B cell (primary cell): Measurements from ENCODE around the gene SAFB. TPM values are rescaled to one million over a fixed set of nuclear protein-coding genes. Genes with fewer than 3 reads are reported as not detected.

Experiments
- ATAC-seq: fragments of 200-7000 bp; cut with Tn5 transposase; one replicate; pipeline ENCODE4 v1.10.0; 2021; ENCODE audit warnings: low read depth, mild to moderate bottlenecking, moderate number of reproducible peaks, moderate library complexity
- CTCF ChIA-PET: fragments of 350-600 bp; sonication (Branson Sonifier 250); formaldehyde crosslinking; loops from one replicate; lab custom pipeline; 2021; ENCODE audit warnings: antibody characterized with exemption, inconsistent platforms; lab: Charles Lee
- POLR2A ChIA-PET: fragments of 350-600 bp; sonication (Branson Sonifier 250); formaldehyde crosslinking; loops from one replicate; lab custom pipeline; 2021; ENCODE audit warnings: antibody characterized with exemption; lab: Charles Lee
- DNase-seq: peaks from one replicate; pipeline ENCODE4 v3.0.0; 2013
- H2AFZ ChIP-seq: 2 replicates; pipeline ENCODE4 v1.6.1; 2012; ENCODE audit warnings: mild to moderate bottlenecking, low read depth, low read length; ENCODE audit not compliant: insufficient read depth, poor library complexity, severe bottlenecking
- H3K27ac ChIP-seq, 2 donors: 1 replicate in 1 of 2; 2 replicates in 1 of 2; pipeline ENCODE4 v1.5.1; 2012 to 2013; ENCODE audit warnings: low read length in 2 of 2, mild to moderate bottlenecking in 2 of 2, moderate library complexity in 1 of 2
- H3K27me3 ChIP-seq, 4 experiments: fragments of 200-600 bp in 1 of 4; sonication (generic) in 1 of 4; replicated peaks in 1 of 4; 1 replicate in 2 of 4; 2 replicates in 2 of 4; pipeline versions ENCODE4 v1.6.1 to v1.7.0; 2013 to 2016; ENCODE audit warnings: low read length in 3 of 4, mild to moderate bottlenecking in 2 of 4, mixed read lengths in 1 of 4, moderate library complexity in 1 of 4; ENCODE audit not compliant: insufficient read depth in 4 of 4, control insufficient read depth in 3 of 4; ENCODE audit errors: control extremely low read depth in 1 of 4
- H3K36me3 ChIP-seq, 2 experiments: replicated peaks in 1 of 2; 1 replicate in 1 of 2; 2 replicates in 1 of 2; pipeline versions ENCODE4 v1.6.1 to v1.7.1; 2013; ENCODE audit warnings: low read length in 1 of 2; ENCODE audit not compliant: insufficient read depth in 2 of 2, control insufficient read depth in 1 of 2; ENCODE audit errors: control extremely low read depth in 1 of 2, extremely low read depth in 1 of 2
- H3K4me1 ChIP-seq, 2 donors: fragments of 200-600 bp in 1 of 2; sonication (generic) in 1 of 2; 1 replicate in 1 of 2; 2 replicates in 1 of 2; pipeline versions ENCODE4 v1.5.1 to v1.6.1; 2013 to 2017; ENCODE audit warnings: low read length in 2 of 2; ENCODE audit not compliant: control insufficient read depth in 2 of 2, insufficient read depth in 2 of 2
- H3K4me2 ChIP-seq: replicated peaks from 2 replicates; pipeline ENCODE3; 2012; ENCODE audit warnings: mild to moderate bottlenecking, low read depth, low read length; ENCODE audit not compliant: poor library complexity, severe bottlenecking
- H3K4me3 ChIP-seq, 5 experiments: fragments of 200-600 bp in 1 of 5; sonication (generic) in 1 of 5; 1 replicate in 3 of 5; 2 replicates in 2 of 5; pipeline versions ENCODE4 v1.5.1 to v1.7.0; 2011 to 2016; ENCODE audit warnings: low read length in 4 of 5, mild to moderate bottlenecking in 4 of 5, low read depth in 2 of 5, control low read depth in 1 of 5, moderate library complexity in 1 of 5; ENCODE audit not compliant: insufficient read depth in 1 of 5; ENCODE audit errors: control extremely low read depth in 1 of 5, extremely low read depth in 1 of 5
- H3K79me2 ChIP-seq: fragments of 200-600 bp; sonication (generic); one replicate; pipeline ENCODE4 v1.6.0; 2016; ENCODE audit warnings: low read length; ENCODE audit not compliant: control insufficient read depth, insufficient read depth
- H3K9ac ChIP-seq: fragments of 200-600 bp; sonication (generic); 2 replicates; pipeline ENCODE4 v1.6.1; 2017; ENCODE audit warnings: mild to moderate bottlenecking, low read length, moderate library complexity
- H3K9me3 ChIP-seq, 3 donors: one replicate each; pipeline versions ENCODE4 v1.6.1 to v1.7.1; 2013; ENCODE audit warnings: low read length in 2 of 3; ENCODE audit not compliant: control insufficient read depth in 2 of 3, insufficient read depth in 1 of 3; ENCODE audit errors: control extremely low read depth in 1 of 3
- H4K20me1 ChIP-seq: 2 replicates; pipeline ENCODE4 v1.6.0; 2012; ENCODE audit warnings: mild to moderate bottlenecking, low read length; ENCODE audit not compliant: insufficient read depth, control insufficient read depth, poor library complexity, severe bottlenecking
- H3K27ac Mint-ChIP-seq: one replicate; pipeline ENCODE4 v1.8.0; 2021; ENCODE audit warnings: mixed read lengths
- H3K27me3 Mint-ChIP-seq: one replicate; pipeline ENCODE4 v1.8.0; 2021; ENCODE audit warnings: mixed read lengths
- H3K4me1 Mint-ChIP-seq: one replicate; pipeline ENCODE4 v1.8.0; 2021; ENCODE audit warnings: mixed read lengths
- H3K4me3 Mint-ChIP-seq: one replicate; pipeline ENCODE4 v1.8.0; 2021; ENCODE audit warnings: mixed read lengths
- H3K9me3 Mint-ChIP-seq: one replicate; pipeline ENCODE4 v1.8.0; 2022; ENCODE audit warnings: mixed read lengths; ENCODE audit not compliant: insufficient read depth
- EZH2 ChIP-seq: IDR thresholded peaks from 2 replicates; pipeline ENCODE4 v1.6.1; 2012; ENCODE audit warnings: borderline replicate concordance, low read depth, mild to moderate bottlenecking, moderate library complexity, low read length; ENCODE audit not compliant: insufficient read depth, poor library complexity, severe bottlenecking
- WGBS: methylation state at CpG from one replicate; pipeline ENCODE4 v1.1.5; 2013; ENCODE audit warnings: missing lambda C conversion rate; ENCODE audit not compliant: insufficient coverage; 5-methylcytosine and 5-hydroxymethylcytosine counted together
- intact Hi-C: fragments of 100-400 bp; cut with micrococcal nuclease; formaldehyde crosslinking; loops from one replicate; pipeline ENCODE4 v1.10.0; 2022
- polyA plus RNA-seq: library from polyadenylated mRNA; depleted of rRNA; stranded (reverse); fragments of >200 nt; gene quantifications from 2 replicates; pipeline ENCODE4 v1.2.3, GENCODE V29; 2012
- total RNA-seq, 2 donors: library from RNA; stranded (reverse); fragments of 120-200 nt in 1 of 2; gene quantifications; 1 replicate in 1 of 2; 2 replicates in 1 of 2; pipeline versions ENCODE4 v1.2.3 to v1.2.4, GENCODE V29; 2013 to 2022
- TF ChIP-seq, protein P1 (sequence below): fragments of 200-600 bp; IDR thresholded peaks from one replicate; pipeline ENCODE4 v1.8.0; 2022; ENCODE audit warnings: antibody characterized with exemption, mild to moderate bottlenecking

SAFB gene
- total and polyA plus RNA-seq, 2 donors (not counting 1 experiment from before 2014, with no cell fraction given): 91.0 to 221 TPM

DNA sequence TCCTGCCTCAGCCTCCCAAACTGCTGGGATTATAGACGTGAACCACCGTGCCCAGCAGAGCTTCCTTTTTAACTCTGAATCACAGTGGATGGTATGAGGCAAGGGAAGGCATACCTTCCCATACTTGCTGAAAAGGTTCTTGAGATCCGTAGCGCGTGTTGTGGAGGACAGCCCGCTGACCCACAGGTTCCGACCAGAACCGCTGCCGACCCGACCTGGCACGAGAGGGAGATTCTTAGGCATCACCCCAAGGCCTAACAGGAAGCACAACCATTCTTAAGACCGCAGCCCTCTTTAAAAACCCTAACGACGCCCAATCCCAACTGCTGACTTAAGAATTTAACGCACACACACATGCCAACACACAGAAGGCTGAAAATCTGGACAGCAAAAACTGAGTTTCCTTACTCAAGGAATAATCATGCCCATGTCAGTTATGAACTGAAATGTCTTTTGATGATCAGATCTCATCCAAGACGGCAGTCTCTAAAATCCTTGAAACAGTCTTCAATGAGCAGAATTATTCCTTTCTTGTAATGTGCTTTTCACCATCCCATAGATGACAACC, 12.9 kb upstream of the SAFB start:
- H3K27me3 Mint-ChIP-seq: no peaks in the 10 kb centered on the region
- Histone ChIP-seq H3K4me3 (no peak overlapping the region), H3K27ac (no peak overlapping the region), H3K4me1 (no peaks in the 10 kb centered on the region), H3K27me3 (no peaks in the 10 kb centered on the region), H3K36me3 (peaks cover 8 to 85% of the 10 kb centered on the region in 2 experiments), H2AFZ (no peak overlapping the region), H3K79me2 (peaks cover 76% of the 10 kb centered on the region), H3K9me3 (no peaks in the 10 kb centered on the region), H3K9ac (no peak overlapping the region), H3K4me2 (no peak overlapping the region), H4K20me1 (peaks cover 56% of the 10 kb centered on the region)
- CTCF ChIA-PET: interaction anchor here (1.0 kb wide), 2 partner anchors 9 to 11 kb away, joined by 3 to 4 read pairs; no protein-coding TSS in a partner anchor
- H3K9me3 Mint-ChIP-seq: no peaks in the 10 kb centered on the region
- H3K4me1 Mint-ChIP-seq: peaks cover 2% of the 10 kb centered on the region
- TF ChIP-seq, protein P1, sequence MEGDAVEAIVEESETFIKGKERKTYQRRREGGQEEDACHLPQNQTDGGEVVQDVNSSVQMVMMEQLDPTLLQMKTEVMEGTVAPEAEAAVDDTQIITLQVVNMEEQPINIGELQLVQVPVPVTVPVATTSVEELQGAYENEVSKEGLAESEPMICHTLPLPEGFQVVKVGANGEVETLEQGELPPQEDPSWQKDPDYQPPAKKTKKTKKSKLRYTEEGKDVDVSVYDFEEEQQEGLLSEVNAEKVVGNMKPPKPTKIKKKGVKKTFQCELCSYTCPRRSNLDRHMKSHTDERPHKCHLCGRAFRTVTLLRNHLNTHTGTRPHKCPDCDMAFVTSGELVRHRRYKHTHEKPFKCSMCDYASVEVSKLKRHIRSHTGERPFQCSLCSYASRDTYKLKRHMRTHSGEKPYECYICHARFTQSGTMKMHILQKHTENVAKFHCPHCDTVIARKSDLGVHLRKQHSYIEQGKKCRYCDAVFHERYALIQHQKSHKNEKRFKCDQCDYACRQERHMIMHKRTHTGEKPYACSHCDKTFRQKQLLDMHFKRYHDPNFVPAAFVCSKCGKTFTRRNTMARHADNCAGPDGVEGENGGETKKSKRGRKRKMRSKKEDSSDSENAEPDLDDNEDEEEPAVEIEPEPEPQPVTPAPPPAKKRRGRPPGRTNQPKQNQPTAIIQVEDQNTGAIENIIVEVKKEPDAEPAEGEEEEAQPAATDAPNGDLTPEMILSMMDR: no peak
- no peak for TF ChIP-seq EZH2
- 98% methylated on average over 12 of the region's 16 CpGs for WGBS
- DNase-seq: no peak
- H3K27ac Mint-ChIP-seq: no peak overlapping the region
- H3K4me3 Mint-ChIP-seq: no peak overlapping the region
- POLR2A ChIA-PET: no interaction called here
- ATAC-seq: no peak
- intact Hi-C loops: no loop called here

DNA sequence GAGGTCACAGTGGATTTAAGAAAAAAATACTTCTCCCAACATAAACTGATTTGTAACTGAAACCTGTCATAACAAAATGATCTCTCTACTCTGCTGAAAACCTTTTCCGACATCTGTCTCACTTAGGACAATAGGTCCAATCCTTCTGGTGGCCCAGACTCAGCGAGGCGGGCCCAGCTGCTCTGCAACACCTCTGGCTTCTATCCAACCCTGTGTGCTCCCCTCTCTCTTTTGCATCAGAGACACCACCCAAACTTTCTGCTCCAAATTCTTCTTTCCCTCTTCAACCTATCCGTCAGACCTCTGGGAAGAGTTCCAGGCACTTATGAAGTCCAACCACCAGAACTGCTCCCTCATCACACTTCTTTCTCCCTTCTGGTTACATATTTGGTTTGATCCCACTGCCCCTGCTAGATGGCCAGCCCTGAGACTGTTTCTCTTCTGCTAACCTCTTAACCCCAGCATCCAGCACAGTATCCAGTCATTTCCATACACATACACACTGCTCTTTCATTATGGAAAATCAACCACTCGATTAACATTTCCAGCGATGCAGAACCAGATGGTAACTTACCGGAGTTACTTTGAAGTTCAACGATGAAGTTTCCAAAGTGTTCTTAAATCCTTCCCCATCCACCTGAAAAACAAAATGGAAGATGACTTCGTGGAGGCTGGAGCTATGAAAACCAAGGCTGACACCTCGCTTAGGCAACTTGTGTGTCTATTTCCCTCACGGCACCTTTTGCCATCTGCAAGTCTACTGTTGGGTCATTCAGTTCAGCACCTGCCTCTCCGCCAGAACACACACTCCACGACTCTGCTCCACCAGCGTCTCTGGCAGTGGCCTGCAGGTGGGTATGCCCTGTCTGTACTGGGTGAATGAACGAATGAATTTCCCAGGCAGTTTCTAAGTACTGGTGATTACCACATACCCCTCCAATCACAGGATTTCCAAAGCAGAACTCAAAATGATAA, 9.7 kb upstream of the SAFB start:
- H3K9ac ChIP-seq: no peak overlapping the region
- no peak overlapping the region for H3K4me3 ChIP-seq
- 94% methylated on average over 12 of the region's 15 CpGs for WGBS
- Mint-ChIP-seq H3K9me3 (no peaks in the 10 kb centered on the region), H3K4me1 (peaks cover 7% of the 10 kb centered on the region), H3K27me3 (no peaks in the 10 kb centered on the region), H3K27ac (no peak overlapping the region), H3K4me3 (no peak overlapping the region)
- H4K20me1 ChIP-seq: peaks cover 51% of the 10 kb centered on the region
- peaks cover 7 to 84% of the 10 kb centered on the region in 2 experiments for H3K36me3 ChIP-seq
- H3K27me3 ChIP-seq: no peaks in the 10 kb centered on the region
- no peak overlapping the region for H2AFZ ChIP-seq
- H3K79me2 ChIP-seq: peaks cover 79% of the 10 kb centered on the region
- TF ChIP-seq, protein P1: no peak
- no peak for TF ChIP-seq EZH2
- ChIA-PET CTCF (interaction anchor here (0.8 kb wide), 1 partner anchor 29 kb away, joined by 3 read pairs; no protein-coding TSS in a partner anchor), POLR2A (no interaction called here)
- ATAC-seq (no peak), DNase-seq (no peak)
- H3K27ac ChIP-seq: no peak overlapping the region
- no peak overlapping the region for H3K4me2 ChIP-seq
- no peaks in the 10 kb centered on the region for H3K4me1 ChIP-seq
- intact Hi-C loops: no loop called here
- H3K9me3 ChIP-seq: no peaks in the 10 kb centered on the region
